OCI-LY7 (cell line): ENCODE data around the gene MAT2B. TPM values are rescaled to one million over a fixed set of nuclear protein-coding genes. Genes with fewer than 3 reads are reported as not detected.

Source experiments
- BruUV-seq: library from RNA; stranded (reverse); fragments of 400-500 nt; replicated peaks from 2 replicates; lab custom pipeline; 2021; lab: Mats Ljungman, UMichigan
- CTCF ChIA-PET: fragments of 300-600 bp; sonication (Branson Sonifier 250); formaldehyde crosslinking; loops from one replicate; lab custom pipeline; 2022; ENCODE audit warnings: antibody characterized with exemption; ENCODE audit not compliant: unreplicated experiment; lab: Charles Lee
- POLR2A ChIA-PET: fragments of 300-600 bp; sonication (Branson Sonifier 250); formaldehyde crosslinking; loops from one replicate; lab custom pipeline; 2022; ENCODE audit warnings: antibody characterized with exemption; lab: Charles Lee
- DNase-seq: peaks from one replicate; pipeline ENCODE4 v3.0.0-alpha.2; 2015; ENCODE audit warnings: low spot score
- H2AFZ ChIP-seq: fragments of 200-600 bp; sonication (generic), shearing (Covaris generic); 2 replicates; pipeline ENCODE4 v1.6.1; 2014; ENCODE audit warnings: mild to moderate bottlenecking, antibody characterized with exemption, low read length, moderate library complexity
- H3K27ac ChIP-seq: fragments of 200-600 bp; sonication (generic); 2 replicates; pipeline ENCODE4 v1.5.1; 2014; ENCODE audit warnings: mixed run types, low read depth, mild to moderate bottlenecking, moderate library complexity, low read length, inconsistent platforms; ENCODE audit not compliant: poor library complexity, severe bottlenecking
- H3K36me3 ChIP-seq: fragments of 200-600 bp; sonication (generic); 2 replicates; pipeline ENCODE4 v1.6.1; 2014; ENCODE audit warnings: mild to moderate bottlenecking, antibody characterized with exemption, low read length, moderate library complexity, mixed read lengths; ENCODE audit not compliant: insufficient read depth
- H3K4me1 ChIP-seq: fragments of 200-600 bp; sonication (generic); 2 replicates; pipeline ENCODE4 v1.5.1; 2014; ENCODE audit warnings: mild to moderate bottlenecking, low read length; ENCODE audit not compliant: insufficient read depth, poor library complexity, severe bottlenecking
- H3K4me2 ChIP-seq: fragments of 200-600 bp; sonication (generic); 2 replicates; pipeline ENCODE4 v1.6.1; 2014; ENCODE audit warnings: mild to moderate bottlenecking, low read length
- H3K4me3 ChIP-seq: fragments of 200-600 bp; sonication (generic); 2 replicates; pipeline ENCODE4 v1.5.1; 2014; ENCODE audit warnings: mild to moderate bottlenecking, low read depth, low read length; ENCODE audit not compliant: poor library complexity, severe bottlenecking
- H3K79me2 ChIP-seq: fragments of 200-600 bp; sonication (generic); 2 replicates; pipeline ENCODE4 v1.6.1; 2016; ENCODE audit warnings: low read depth, mild to moderate bottlenecking, low read length, moderate library complexity, mixed read lengths; ENCODE audit not compliant: insufficient read depth
- H3K9me2 ChIP-seq: fragments of 200-600 bp; sonication (generic); 2 replicates; pipeline ENCODE4 v1.6.1; 2016; ENCODE audit warnings: mild to moderate bottlenecking, low read length, mixed read lengths; ENCODE audit not compliant: insufficient read depth
- H3K9me3 ChIP-seq: fragments of 200-600 bp; sonication (generic); 2 replicates; pipeline ENCODE4 v1.6.1; 2014; ENCODE audit warnings: mild to moderate bottlenecking, mixed run types, low read length, mixed read lengths
- H4K20me1 ChIP-seq: fragments of 200-600 bp; sonication (generic); 2 replicates; pipeline ENCODE4 v1.6.1; 2014; ENCODE audit warnings: mild to moderate bottlenecking, antibody characterized with exemption, low read length, moderate library complexity, mixed read lengths; ENCODE audit not compliant: insufficient read depth
- EZH2phosphoT487 ChIP-seq: fragments of 200-600 bp; sonication (generic); IDR thresholded peaks from 2 replicates; pipeline ENCODE4 v1.6.1; 2018; ENCODE audit warnings: low read depth, borderline replicate concordance, mild to moderate bottlenecking, mixed run types, antibody characterized with exemption, low read length, moderate library complexity, mixed read lengths
- intact Hi-C: fragments of 100-400 bp; cut with micrococcal nuclease; formaldehyde crosslinking; loops from one replicate; pipeline ENCODE4 v1.10.0; 2022; ENCODE audit not compliant: unreplicated experiment
- total RNA-seq, 2 experiments: library from RNA; depleted of rRNA in 1 of 2; stranded (reverse); fragments of >200 nt in 1 of 2; shearing (Covaris generic) in 1 of 2; gene quantifications; 2 replicates each; pipeline ENCODE4 v1.2.3, GENCODE V29; 2014 to 2022
- TF ChIP-seq, protein P1 (sequence below): fragments of 200-600 bp; sonication (generic); conservative IDR thresholded peaks from 2 replicates; pipeline ENCODE4 v1.5.1; 2014; ENCODE audit warnings: mild to moderate bottlenecking, antibody characterized with exemption, low read length, moderate library complexity, mixed read lengths

MAT2B gene
- total RNA-seq, 2 experiments from 2014 or later, result 35.0 to 52.5 TPM

GRCh38 chr5:163508753-163509152 lies 3.3 kb downstream of the MAT2B start:
- Histone ChIP-seq H3K9me2 (no peaks in the 10 kb centered on the region), H3K9me3 (no peaks in the 10 kb centered on the region), H3K79me2 (peaks cover 82% of the 10 kb centered on the region), H3K4me2 (peak overlapping the region; percentile 96), H4K20me1 (peaks cover 22% of the 10 kb centered on the region), H3K36me3 (peaks cover 39% of the 10 kb centered on the region), H3K4me1 (peaks cover 36% of the 10 kb centered on the region), H2AFZ (no peak overlapping the region), H3K4me3 (peak overlapping the region; percentile 21), H3K27ac (no peak overlapping the region)
- ChIA-PET CTCF (no interaction called here), POLR2A (interaction anchor here (0.7 to 2.4 kb wide), 6 partner anchors 8 to 49 kb away, joined by 3 to 16 read pairs (median 4); partner anchors contain the start of gene NUDCD2)
- no TSS peak for BruUV-seq
- intact Hi-C loops, result loop anchor here (5.0 kb wide), 1 partner anchor 409 kb away; no protein-coding TSS in a partner anchor
- TF ChIP-seq, protein P1, sequence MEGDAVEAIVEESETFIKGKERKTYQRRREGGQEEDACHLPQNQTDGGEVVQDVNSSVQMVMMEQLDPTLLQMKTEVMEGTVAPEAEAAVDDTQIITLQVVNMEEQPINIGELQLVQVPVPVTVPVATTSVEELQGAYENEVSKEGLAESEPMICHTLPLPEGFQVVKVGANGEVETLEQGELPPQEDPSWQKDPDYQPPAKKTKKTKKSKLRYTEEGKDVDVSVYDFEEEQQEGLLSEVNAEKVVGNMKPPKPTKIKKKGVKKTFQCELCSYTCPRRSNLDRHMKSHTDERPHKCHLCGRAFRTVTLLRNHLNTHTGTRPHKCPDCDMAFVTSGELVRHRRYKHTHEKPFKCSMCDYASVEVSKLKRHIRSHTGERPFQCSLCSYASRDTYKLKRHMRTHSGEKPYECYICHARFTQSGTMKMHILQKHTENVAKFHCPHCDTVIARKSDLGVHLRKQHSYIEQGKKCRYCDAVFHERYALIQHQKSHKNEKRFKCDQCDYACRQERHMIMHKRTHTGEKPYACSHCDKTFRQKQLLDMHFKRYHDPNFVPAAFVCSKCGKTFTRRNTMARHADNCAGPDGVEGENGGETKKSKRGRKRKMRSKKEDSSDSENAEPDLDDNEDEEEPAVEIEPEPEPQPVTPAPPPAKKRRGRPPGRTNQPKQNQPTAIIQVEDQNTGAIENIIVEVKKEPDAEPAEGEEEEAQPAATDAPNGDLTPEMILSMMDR, result no peak
- TF ChIP-seq EZH2phosphoT487, result no peak
- DNase-seq, result no peak

GRCh38 chr5:163509291-163509951 lies 4.0 kb downstream of the MAT2B start:
- Histone ChIP-seq H3K9me3 (no peaks in the 10 kb centered on the region), H4K20me1 (peaks cover 22% of the 10 kb centered on the region), H3K79me2 (peaks cover 75% of the 10 kb centered on the region), H3K4me1 (peaks cover 36% of the 10 kb centered on the region), H3K27ac (no peak overlapping the region), H3K36me3 (peaks cover 45% of the 10 kb centered on the region), H2AFZ (no peak overlapping the region), H3K4me3 (peak overlapping the region; percentile 21), H3K4me2 (peak overlapping the region; percentile 96), H3K9me2 (no peaks in the 10 kb centered on the region)
- no TSS peak for BruUV-seq
- CTCF ChIA-PET, result interaction anchor here (0.6 kb wide), 1 partner anchor 410 kb away, joined by 5 read pairs; no protein-coding TSS in a partner anchor
- DNase-seq, result no peak
- intact Hi-C loops, result loop anchor here (5.0 kb wide), 1 partner anchor 408 kb away; no protein-coding TSS in a partner anchor
- TF ChIP-seq EZH2phosphoT487, result no peak
- TF ChIP-seq, protein P1, result no peak
- POLR2A ChIA-PET, result interaction anchor here (0.7 to 2.1 kb wide), 6 partner anchors 13 to 1990 kb away, joined by 3 to 10 read pairs (median 4); partner anchors contain the start of gene NUDCD2

GRCh38 chr5:163512526-163512925 lies 7.1 kb downstream of the MAT2B start:
- intact Hi-C loops, result no loop called here
- Histone ChIP-seq H3K79me2 (peaks cover 50% of the 10 kb centered on the region), H3K4me1 (peaks cover 24% of the 10 kb centered on the region), H3K4me3 (no peak overlapping the region), H3K4me2 (no peak overlapping the region), H3K36me3 (peaks cover 76% of the 10 kb centered on the region), H3K27ac (no peak overlapping the region), H3K9me3 (no peaks in the 10 kb centered on the region), H3K9me2 (no peaks in the 10 kb centered on the region), H4K20me1 (peaks cover 9% of the 10 kb centered on the region; the same call in 1 of the 2 replicates), H2AFZ (no peak overlapping the region)
- ChIA-PET POLR2A (no interaction called here), CTCF (no interaction called here)
- BruUV-seq, result no TSS peak
- no peak for DNase-seq
- TF ChIP-seq EZH2phosphoT487, result no peak
- TF ChIP-seq, protein P1, result no peak
